ENCODE measurements around the gene VAPB.

Gene VAPB

DNA sequence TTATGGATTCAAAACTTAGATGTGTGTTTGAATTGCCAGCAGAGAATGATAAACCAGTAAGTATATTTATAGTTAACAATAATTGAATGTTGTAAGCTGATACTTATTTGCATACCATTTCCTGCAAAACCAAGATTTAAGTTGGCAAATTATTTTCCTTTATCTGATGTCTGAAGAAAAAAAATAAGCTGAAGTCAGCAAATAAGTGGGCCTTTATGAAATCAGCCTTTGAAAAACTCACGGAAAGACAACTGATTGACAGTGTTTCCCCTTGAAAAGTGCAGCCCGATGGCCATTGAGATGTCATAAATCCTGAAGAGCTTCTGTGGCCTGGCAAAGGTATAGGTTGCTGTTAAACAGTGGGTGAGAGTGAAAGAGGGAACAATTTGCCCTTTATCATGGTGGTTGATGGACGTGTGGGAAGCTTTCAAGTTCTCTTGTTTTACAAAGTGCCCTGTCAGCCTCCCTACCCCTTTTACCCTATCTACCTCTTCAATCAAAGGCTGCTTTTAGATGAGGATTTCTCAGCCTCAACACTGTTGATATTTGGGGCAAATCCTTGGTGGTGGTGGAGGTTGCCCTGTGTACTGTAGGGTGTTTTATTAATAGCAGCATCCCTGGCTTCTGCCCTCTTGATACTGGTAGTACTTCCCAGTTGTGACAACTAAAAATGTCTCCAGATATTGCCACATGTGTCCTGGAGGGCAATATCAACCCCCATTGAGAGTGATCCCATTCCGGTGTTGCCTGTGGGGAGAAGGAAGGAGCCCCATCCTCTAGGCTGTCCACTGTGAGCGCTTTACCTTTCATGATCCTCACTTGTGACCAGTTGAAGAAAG is 50.2 kb downstream of the VAPB start:
- no peak for DNase-seq

DNA sequence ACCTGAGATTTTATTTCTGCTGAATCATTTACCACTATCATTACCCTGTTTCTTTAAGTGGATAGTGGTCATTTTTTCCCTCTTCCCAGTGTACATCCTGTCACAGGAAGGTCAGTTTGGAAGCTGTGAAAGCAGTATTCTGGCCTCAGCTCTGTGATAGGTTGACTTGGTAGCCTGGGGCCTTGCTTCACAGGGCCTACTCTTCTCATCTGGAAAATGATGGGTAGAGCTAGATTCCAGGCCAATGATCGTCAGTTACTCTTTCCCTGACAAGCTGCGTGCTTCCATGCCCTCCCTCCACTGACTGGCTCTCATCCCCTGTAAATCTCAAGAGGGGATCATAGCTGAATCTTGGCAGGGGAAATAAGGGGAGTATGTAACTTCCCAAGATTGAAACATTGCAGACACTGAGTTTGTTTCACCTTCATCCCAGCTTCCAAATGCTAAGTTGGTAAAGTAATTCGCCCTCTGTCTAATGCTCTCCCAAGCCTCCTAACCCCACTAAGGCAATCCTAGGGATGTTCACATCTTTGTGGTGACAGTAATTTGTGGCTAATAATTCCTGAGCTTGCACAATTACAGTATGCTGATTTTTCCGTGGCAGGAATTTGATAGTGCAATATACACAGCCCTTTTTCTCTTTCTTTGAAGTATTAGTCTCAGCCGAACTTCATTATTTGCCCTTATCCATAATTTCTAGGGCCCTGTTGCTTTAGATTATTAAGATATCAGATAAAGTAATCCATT is 51.2 kb downstream of the VAPB start:
- no peak for DNase-seq

DNA sequence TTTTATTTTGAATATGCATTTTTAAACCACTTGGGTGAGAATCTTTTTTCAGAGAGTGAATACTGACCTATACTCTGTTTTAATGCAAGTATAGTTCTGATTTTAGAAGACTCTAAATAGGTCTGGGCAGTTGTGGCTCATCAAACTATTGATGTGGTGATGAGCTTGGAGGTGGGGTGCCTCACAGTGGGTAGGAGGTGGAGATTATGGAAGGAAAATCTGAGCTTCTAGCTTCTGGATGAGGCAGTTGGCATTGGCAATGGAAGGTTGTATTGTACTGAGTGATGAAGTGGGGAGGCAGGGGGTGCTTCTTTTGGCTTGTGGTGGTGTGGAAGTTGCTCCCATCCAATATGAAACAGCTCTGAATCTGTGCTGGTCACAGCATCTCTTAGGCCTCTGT is 52.7 kb downstream of the VAPB start:
- DNase-seq, result no peak

DNA sequence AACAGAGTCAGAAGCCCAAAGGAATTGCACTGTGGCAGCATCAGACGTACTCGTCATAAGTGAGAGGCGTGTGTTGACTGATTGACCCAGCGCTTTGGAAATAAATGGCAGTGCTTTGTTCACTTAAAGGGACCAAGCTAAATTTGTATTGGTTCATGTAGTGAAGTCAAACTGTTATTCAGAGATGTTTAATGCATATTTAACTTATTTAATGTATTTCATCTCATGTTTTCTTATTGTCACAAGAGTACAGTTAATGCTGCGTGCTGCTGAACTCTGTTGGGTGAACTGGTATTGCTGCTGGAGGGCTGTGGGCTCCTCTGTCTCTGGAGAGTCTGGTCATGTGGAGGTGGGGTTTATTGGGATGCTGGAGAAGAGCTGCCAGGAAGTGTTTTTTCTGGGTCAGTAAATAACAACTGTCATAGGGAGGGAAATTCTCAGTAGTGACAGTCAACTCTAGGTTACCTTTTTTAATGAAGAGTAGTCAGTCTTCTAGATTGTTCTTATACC is 55.8 kb downstream of the VAPB start:
- no peak for DNase-seq

DNA sequence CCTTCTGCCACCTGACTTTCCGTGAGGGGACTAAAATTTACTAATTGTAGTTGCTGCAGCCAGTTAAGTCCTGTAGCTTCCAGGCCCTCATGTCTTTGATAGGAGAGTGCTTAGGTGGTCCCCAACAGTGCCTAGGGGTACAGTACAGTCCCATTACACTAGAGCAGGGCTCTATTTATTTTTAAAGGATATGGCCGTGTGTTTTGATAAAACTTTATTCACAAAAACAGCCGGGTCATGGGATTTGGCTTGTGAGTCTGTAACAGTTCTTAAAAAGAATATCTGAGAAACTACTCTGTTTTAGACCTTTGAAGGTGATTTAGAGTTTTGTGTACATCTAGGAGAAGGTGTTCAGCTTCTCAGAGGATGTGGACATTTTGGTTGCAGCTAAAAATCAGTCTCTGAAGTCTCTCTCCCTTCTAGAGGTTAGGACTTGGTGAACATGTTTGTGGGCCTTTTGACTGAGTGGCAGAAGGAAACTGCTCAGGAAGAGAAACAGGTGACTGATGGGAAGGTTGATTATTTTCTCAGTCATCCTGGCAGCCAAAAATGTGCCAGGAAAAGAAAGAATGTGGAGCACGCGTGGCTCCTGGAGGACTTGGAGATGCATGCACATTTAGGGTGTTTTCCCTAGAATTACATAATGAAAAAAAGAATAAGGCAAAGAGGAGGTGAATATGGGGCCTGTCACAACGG is 57.4 kb downstream of the VAPB start:
- DNase-seq, result no peak

DNA sequence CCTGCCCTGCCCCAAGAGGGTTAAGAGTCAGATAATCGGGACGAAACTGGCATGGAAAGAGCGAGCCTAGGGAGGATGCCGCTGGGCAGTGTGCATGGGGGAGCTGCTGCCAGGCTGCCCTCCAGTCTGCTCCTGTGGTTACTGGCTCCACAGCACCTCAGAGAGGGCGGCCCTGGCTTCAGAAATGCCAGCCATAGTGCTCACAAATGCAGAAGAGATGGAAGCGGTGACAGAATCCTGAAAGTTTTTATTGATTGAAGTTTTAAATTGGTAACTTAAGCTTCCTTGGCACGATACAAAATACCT is 57.9 kb downstream of the VAPB start:
- no peak for DNase-seq

DNA sequence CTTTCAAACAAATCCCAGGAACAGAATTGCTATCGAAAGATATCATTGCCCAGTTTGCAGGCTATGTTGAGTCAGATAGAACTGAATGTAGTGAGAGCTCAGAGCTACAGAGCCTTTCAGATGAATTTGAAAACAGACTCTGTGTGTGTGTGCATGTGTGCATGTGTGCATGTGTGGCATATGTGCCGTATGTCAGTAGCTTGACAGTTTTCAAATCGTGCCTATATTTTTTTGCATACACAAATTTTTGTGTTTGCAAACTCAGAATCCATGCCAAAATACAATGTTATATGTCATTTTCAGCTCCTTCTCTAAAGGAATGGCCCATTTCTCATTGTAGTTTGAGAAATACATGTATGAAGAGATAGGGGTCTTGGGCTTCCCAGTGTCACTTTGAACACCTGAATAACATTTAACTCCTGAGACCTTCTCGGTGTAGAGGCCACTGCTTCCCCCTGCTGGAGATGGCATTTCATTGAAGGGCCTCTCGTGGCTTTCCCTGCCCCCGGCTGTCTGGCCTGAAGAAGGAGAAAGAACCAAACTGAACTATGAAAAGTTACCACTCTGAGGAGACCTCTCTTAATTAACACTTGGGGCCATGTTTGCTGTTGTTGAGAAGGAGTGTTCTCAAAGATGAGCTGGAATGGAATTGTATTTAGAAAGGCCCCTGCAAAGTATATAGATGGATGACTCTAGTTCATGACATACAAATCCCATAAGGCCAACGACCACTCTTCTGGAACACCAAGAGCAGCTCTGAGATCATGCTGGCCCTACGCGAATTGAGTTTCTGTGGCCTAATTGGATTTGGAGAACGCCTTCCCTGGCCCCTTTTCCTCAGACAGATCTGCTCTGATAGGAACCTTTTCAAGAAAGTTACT is 58.7 kb downstream of the VAPB start:
- DNase-seq, result peak; percentile 37

DNA sequence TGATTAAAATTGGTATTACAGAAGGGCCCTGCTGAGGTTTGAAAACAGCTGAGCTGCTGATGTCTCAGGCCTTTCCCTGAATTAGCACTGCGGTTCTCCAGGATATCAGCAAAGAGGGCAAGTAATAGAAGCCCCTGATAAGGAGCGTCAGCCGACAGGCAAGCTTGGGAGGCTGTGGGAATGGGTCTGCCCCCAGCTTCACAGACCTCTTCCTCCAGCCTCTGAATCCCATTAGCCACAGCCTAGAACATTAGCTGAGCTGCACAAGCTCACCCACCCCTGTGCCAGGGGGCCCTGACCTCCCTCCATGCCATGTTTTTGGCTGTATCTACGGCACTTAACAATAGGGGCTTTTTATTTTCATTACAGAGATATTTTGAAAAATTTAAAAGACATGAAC is 59.9 kb downstream of the VAPB start:
- DNase-seq, result no peak

DNA sequence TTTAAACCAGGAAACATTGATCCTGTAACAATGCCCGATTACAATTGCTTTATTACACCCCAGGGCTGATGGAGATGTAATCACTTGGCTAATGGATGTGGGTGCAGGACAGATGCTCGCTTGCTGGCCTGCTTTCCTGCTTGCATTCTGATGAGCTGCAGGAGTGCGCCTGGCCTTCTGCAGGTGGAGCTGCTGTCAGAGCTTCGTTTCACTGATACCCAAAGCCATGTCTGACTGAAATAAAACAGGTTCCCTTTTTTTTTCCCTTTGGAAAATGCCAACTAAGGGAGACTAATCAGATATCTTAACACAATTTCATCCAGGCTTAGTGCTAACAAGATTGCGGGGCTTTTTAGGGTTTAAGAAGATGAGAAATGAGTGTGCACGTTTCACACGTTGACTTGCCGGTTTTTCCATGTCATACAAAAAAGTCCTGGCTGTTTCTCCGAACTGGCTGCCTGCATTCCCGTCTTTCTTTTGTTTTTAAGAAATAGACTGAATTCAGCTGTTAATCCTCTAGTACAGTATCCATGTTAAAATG is 60.7 kb downstream of the VAPB start:
- no peak for DNase-seq

DNA sequence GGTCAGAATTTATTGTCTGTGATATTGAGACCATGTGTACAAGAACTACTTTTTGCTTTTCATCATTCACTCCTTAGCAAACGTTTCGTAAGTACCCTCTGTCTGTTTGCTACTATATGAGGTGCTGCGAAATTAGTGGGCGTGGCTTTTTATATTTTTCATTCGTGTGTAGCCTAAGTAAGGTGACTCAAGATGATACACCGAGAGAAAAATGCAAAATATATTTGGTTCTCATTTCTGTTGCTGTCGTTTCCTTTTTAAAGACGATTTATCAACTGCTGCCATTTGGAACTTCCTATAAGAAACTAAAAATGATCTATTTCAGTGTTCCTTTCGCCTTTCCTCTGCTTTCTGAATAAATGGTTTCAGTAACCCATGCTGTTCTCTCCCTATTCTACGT is 61.2 kb downstream of the VAPB start:
- DNase-seq, result no peak

DNA sequence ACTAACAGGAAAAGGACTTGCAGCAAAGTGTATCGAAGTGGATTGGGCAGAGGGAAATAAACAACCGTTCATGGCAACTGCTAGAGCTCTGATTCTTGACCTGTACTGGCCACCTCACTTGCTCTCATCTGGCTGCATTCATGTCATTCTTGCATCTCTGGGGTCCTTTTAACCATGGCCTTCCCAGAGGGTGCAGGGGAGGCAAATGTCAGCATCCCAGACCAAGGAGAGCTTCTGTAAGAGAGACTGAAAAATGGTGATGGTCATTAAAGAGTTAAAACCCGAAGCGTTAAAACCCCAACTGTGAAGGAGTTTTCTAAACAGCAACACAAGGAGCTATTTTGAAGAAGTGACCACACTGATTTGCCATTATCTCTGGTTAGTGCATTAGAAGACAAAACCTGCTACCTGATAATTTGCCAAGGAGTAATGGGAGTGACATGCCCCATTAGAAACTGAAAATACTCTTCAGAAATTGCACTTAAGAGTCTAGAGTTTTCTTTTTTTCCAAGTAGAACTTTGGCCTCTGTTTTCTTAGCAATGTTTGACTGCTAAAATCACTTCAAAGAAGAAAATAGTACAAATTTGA is 63.7 kb downstream of the VAPB start:
- DNase-seq, result no peak

DNA sequence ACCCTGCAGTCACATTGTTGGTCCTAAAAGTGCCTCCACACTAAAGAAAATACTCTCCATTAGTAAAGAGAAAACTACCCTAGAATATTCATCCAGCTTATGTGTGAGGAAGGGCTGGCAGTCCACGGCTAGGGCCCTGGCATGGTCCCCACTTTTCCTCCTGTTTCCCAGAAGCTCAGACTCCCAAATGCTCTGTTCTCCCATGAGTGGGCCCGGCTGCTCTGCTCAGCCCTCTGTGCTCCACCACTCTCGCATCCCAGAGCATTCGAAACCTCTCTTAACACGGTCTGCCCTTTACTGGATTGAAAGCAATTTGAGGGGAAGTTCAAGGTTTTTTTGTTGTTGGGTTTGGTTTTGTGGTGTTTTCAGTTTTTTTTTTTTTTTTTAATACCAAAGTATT is 64.4 kb downstream of the VAPB start:
- DNase-seq, result no peak

DNA sequence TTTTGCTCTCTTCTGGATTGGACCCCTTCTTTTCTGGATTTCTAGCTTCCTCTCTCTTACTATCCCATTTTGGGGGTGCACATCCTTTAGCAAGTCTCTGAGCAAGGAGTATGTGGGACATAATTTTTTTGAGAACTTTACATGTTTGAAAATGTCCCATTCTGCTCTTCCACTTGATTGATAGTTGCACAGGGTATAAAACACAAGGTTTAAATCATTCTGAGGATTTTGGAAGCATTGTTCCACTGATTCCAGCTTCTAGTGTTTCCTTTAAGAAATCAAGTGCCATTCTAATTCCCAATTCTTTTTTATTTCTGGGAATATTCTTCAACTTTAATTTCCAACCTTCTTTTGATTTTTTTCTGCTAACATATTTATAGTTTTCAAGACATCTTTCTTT is 65.4 kb downstream of the VAPB start:
- no peak for DNase-seq

DNA sequence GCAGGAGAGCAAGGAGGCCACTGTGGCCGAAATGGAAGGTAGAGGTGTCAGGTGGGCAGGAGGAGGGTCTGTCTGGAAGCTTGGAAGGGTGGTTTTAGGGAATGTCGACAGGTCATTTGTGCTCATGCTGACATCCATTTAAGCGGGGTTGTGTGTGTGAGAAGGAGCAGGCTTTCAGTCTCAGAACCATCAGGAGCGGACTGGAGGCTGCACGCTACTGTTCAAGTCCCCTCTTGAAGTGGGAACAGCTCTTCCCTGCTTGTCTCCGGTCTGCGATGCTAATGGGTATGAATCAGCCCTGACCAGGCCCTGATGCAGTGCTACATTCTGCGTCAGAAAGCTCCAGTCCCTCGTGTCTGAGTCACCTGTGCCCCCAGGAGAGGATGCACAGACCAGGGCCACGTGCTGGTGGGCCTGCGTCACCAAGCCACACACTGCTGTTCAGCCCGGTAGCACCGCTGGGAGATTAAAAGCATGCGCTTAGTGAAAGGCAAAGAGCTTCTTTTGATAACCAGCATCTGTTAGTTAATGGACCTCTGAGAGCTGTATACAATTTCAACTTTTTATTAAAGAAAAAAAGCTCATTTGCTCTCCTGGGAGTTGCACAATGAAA is 68.2 kb downstream of the VAPB start:
- DNase-seq, result no peak

DNA sequence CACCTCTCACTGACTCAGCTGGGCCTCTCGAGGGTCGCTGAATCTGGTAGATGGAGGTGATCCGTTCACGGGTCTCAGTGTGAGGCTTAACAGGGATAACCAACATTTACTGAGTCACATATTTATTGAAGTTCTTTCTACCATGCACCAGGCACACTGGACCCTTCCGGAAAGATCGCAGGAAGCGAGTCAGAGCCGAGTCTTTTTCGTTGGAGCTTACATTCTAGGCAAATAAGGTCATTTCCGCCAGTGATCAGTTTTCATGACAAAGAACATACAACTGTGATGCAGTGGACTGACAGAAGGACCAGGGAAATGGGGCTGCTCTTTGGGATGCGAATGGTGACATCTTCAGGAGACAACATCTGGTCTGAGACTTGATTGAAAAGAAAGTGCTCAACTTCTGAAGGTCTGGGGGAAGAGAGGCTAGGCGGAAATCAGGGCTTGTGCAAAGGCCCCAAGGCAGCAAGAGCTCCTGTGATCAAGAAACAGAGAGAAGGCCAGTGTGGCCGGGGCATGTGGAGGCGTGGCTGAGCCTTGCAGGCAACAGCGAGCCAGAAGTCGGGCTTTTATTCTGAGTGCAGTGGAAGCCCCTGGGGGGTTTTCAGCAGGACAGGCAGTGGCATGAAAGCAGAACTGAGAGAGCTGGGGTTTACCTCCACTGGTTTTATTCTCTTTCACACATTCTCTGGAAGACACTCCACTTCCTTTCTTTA is 69.5 kb downstream of the VAPB start:
- peak; percentile 23 for DNase-seq

DNA sequence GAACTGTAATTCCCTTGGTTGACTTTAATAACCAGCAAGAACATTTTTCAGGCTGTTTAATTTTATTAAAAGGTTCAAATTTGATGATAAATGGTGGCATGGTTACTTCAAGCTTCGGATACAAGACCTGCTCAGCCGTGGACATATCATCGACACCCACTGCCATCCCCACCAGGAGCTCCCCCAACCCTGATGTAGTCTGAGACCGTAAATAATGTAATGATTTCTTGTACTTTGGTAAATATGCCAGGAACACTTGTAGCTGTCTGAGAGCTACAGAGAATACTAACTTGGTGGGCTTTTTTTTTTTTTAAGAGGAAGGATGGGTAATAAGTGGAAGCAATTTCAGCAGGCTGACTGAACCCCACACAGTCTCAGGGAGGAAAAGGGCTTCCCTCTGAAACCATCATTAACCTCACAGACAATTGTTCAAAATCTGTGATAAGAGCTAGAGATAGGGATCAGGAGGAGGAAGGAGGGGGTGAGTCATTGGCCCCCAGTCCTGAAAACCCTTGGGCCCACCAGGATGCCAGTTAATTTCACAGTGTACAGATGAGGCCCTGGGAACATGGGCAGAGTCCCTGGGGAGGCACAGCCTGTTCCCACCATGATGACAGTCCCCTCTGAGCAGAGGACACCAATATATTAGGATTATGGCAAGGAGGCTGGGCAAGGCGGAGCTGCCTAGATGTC is 70.2 kb downstream of the VAPB start:
- no peak for DNase-seq

DNA sequence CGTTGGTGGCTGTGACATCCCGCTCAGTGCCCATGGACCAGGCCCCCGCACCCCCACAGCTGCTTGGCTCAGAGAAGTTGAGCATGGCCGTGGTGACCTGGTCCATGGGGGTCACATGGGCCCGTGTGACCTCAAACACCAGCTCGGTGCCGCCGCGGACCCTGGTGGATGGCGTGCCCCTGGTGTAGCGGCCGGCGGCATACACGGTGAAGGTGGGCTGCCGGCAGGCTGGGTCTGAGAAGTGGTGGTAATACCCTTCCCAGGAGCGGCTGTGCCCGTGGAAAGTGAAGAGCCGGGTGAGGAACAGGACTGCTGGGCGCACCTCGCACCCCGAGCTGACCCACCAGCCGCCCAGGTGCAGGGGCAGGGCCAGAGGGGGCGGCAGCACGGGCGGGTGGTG is 72.1 kb downstream of the VAPB start:
- DNase-seq, result no peak

DNA sequence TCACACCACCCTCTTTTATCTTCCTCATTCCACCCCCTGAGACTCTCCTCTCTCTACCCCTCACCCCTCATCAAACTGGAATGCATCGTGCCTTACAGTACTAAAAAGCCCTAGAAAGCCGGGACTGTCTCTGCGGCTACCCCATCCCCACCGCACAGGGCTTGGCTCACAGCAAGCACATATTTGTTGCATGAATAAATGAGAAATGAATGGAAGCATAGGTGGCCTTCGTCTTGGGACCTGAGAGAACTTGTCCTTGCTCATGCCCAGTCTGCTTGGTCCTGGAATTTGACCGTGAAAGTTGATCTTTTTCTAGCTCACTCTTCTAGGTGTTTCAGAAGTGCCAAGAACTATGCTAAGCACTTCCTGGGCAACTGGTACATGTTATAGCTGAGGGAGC is 72.9 kb downstream of the VAPB start:
- DNase-seq, result no peak

DNA sequence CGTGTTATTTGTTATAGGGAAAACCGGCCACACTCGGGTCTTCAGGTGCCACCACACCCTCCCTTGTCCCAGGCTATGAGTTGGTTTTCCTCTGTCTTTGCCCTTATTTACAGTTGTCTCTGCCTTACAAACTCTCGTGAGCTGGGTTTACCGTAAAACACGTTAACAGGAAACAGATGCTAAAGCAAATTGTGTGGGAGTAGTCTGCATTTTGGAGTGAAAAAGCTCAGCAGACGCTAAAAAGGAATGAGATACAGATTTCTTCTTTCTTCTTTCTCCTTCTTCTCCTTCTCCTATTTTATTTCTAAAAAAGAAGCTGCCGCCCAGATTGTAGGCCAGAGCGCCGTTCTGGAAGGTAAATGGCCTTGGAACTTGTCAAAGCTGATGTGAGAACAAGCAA is 74.2 kb downstream of the VAPB start:
- DNase-seq, result no peak

DNA sequence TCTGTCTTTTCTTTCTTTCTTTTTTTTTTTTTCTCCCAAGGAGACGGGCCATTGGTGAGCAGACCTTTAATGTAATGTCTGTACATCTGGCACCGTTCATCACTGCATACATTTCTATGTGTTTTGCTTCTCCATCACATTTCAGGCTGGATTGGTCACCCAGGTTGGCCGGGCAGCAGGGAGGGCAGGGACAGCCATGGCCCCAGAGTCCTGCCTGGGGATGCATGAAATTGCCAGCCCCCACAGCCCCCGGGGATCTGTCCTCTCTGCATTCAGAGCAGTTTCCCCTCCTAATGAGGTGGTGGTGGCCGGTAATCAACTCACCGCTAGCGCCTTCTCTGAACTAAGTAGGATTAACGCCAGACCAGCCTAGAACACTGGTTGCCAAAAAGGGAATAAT is 75.8 kb downstream of the VAPB start:
- no peak for DNase-seq
